Activated naive CD4-positive, alpha-beta T cell (primary cell): ENCODE results near the gene TGFB2.

Source experiments
- DNase-seq, 4 experiments: peaks; one replicate each; lab custom pipeline; 2025; lab: John Stamatoyannopoulos, UW

TGFB2 gene

DNA sequence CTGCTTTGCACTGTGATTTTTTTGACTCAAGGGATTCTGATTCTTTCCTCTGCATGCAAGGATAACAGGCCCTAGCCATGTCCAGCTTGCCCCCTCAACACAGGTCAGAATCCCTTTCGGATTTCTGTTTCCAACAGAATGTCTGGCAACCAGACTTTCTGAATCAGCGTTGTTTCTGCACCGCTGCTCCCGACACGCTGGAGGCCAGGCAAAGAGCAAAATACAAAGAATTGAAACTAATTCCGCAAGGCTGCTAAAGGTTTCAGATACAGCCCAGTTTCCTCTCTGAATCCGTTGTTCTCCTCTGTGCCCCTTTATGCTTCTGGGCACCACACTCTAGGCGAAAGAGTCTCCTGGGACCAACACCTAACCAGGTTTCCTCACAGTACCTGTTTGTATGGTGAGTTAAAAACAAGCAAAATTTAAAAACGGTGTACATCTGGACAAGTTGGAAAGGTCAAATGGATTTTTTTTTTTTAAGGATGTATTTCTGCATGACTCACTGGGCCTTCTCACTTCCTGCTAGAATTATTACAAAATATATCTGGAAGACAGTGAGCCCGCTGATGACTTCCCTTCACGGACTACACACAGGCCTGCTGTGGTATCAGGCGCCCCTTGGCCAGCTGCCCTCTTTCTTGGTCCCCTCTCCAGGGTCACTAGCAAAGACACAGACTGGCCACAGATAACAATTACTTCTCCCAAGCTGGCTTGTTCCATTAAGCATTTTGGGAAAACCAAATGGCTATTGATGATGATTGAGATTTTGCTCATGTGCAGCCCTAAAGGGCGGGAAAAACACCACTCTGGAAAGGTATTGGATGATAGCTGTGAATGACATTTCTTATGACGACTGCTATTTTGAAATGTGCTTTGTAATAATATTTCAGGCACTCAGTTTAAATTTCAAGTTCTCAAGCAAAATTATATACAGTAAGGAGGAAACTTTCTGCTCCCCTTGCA, 118.3 kb downstream of the TGFB2 start:
- no peak for DNase-seq

DNA sequence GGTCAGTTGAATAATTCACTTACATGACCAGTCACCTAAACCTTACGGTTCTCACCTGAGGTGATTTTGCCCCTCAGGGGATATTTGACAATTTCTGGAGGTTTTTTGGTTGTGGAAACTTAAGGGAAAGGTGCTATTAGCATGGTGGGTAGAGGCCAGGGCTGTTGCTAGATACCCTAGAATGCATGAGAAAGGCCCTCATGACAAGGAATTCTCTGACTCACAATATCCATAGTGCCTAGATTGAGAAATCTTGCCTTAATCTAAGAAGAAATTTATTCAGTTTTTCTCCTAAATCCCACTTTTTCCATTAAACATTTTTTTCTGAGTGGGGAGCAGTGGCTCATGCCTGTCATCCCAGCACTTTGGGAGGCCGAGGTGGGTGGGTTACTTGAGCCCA, 119.7 kb downstream of the TGFB2 start:
- no peak for DNase-seq

DNA sequence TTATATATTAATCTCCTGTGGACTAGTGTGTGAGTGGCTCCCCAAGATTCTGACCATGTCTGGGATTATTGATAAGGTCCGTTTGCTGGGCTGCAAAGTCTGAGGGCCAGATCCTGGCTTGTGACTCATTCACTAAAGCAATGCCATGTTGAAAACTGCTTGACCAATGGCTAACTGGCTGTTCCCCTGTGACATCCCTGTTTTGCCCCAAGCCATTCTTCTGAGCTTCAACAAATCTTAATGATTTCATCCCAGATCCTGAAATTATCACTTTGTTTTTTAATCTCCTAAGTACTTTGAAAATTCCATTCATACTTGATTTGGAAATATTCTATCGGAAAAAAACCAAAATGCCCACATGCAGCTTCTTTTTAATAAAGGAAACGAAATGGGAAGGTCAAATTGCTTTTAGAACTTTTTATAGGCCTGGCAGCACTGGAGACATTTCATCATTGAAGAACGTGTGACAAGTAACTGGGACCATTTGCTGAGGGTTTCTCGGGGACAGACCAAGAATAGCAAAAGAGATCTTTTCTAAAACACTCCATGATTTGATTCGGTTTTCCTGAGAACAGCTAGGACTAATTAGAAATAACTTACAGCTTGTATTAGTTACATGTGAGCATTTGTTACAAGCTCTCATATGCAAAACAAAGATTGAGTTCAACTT, 121.3 kb downstream of the TGFB2 start:
- DNase-seq: no peak

DNA sequence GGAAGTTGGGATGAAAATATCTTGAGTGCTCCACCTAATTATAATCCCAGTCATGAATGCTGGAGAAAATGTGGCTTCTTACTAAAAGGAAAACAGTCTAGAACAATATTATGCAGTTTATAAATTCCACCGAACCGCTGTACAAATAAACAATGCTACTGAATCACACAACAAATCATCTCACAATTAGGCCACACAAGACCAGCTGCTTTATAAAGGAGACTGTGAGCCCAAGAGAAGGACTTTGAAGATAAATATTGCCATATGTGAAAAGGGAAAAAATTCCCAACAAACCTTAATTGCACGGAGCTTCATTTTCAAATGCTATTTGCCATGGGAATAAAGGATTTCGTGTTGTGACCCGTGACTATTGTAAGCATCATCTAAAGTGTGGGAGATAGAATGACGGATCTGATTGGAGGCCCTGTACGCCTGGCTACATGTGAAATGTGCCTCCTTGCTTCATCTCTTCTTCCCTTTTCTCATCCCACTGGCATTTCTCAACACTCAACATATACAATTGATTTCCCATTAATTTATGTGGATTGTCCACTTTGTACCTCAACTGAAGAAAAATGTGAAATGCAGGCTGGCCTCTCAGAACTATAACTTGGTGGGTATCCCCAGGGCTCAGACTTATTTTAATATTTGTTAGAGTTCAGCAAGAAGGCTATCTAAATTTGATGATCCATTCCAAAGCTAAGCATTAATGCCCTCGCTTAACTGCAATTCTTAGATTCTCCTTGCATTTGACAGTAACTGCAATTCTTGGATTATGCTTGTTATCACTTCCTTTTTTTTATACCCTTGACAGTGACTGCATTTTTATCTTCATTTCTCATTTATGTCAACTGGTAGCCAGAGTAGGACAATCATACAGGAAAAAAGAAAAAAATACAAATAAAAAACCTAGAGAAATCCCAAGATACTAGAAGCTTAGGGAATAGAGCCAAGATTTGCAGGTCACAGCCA, 122.3 kb downstream of the TGFB2 start:
- DNase-seq: no peak

DNA sequence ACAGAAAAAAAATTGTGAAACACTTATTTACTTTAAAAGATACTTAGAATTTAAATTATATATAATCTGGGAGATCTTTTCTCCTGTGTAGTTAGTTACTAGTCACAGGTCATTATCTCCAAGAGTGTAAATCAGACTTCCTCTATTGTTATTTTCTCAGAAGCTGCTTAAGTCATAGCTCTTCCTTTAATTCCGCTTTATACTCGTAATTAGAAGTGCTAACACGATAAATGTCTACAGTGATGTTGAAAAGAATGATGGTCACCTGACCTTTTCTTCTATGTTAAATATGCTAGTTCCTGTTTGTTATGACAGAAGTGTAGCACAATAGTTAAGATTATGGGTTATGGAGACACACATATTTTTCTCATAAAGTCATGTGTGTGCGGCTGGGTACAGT, 123.6 kb downstream of the TGFB2 start:
- DNase-seq: no peak

DNA sequence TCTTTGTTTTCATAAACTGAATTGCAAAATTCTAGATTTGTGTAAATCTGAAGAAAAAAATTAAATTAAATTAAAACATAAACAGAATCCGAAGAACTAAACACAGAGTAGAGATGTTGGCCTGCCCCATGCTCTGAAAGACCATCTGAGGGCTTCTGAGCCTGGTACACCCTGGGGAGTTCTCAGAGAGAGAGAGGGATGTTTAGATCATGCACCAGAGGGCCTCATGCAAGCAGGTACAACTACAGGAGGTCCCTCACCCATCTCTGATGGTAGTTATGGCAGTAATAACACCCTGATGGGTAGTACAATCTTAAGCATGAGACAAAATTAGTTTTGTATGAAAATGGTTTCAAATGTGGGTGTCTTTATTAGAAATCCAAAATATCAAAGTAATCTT, 127.7 kb downstream of the TGFB2 start:
- DNase-seq: no peak

DNA sequence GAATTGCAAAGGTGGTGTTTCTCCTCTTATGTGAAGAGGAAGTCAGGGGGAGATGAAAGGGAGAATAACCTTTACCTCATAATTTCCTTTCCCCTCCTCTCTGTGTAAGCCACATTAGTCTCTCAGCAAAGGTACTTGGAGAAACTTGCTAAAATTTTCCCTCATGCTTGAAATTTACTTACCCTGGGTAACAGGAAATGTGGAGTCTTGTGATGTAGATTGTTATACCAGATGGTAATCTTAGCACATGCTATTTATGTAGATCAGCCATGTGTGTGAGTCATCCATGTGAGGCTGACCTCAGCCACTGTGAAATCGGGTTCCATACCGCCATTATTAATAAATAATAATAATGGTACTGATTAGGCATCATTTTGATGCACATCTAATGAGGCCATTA, 128.4 kb downstream of the TGFB2 start:
- no peak for DNase-seq

DNA sequence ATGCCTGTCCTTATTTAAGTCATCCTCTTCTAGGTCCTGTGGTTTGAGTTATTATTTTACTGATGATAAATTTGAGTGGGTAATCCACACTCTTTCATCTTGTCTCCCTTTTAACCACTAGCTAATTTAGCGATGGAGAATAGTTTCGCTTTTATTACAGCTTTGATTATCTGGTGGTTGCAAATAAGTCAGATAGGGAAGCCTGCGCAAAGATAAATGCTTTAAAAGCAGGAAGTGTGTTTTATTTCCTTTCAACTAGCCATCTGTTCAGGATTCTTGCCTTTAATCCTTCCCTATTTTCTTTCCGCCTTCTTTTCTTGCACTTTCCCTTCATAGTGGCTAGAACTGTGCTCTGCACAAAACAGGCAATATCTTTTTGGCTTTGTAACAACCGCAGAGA, 129.0 kb downstream of the TGFB2 start:
- no peak for DNase-seq

DNA sequence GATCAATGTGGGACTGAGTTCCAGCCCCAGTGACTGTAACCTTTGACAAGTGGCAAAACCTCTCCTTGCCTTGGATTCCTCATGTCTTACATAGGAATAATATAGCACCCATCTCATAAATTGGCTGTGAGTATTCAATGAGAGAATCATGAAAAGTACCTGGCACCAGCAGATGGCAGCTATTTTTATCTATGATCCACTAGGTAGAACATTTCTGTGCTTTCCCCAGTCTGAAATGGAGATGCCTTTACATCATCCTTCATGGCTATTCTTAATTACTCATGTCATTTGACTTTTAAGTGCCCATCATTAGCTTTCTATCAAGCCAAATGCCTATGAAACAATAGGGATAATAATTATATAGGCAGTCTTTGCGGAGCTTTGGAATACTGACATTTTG, 130.1 kb downstream of the TGFB2 start:
- no peak for DNase-seq

DNA sequence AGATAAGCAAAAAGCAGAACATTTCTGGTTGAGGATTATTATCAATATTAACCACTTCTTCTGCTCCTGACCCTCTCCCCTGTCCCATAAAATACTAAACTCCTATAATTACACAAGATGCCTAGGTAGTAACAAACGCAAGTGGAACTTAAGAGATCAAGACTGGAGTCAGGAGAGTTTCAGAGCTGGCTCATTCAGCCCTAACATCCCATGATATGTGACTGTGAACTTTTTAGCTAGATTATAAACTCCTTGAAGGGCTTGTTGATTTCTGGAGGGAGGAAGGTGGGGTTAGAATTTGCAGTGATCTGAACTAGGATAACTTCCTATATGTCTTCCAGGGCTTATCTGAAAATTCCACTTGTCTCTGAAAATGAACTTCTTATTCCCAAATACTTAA, 130.6 kb downstream of the TGFB2 start:
- no peak for DNase-seq

DNA sequence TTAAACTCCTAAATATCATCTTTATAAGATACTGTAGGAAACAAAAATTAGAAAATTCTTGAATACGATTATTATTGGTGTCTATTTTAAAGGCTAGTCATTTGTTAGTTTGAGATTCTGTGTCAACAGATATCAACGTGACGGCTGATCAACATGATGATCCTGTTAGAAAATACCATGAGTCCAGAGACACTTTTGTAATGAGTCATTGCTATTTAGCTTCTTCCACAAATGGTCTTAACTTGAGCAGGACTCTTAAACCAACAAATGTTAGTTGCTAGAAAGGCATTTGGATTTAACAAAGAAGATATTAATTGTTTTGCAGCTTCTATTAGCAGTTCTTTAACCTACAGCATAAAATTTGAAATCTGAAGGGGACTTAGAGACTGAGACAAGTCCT, 131.2 kb downstream of the TGFB2 start:
- no peak for DNase-seq

DNA sequence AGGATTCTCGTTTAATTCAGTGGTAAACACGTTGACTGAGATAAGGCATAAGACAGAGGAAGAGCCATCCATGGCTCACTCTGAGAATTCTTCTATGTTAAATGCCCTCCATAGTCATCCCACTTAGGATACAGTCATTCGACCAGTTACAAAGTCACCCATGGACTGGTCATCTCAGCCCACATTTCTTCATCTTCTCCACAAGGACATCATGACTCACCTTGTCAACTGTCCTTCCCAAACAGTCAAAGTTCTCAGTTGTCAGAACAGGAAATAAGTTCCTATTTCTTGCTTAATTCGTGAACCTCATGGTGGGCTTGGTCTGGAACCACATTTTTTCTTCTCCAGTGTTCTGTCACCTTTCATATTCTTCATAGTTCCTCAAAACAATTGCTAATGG, 133.2 kb downstream of the TGFB2 start:
- no peak for DNase-seq

DNA sequence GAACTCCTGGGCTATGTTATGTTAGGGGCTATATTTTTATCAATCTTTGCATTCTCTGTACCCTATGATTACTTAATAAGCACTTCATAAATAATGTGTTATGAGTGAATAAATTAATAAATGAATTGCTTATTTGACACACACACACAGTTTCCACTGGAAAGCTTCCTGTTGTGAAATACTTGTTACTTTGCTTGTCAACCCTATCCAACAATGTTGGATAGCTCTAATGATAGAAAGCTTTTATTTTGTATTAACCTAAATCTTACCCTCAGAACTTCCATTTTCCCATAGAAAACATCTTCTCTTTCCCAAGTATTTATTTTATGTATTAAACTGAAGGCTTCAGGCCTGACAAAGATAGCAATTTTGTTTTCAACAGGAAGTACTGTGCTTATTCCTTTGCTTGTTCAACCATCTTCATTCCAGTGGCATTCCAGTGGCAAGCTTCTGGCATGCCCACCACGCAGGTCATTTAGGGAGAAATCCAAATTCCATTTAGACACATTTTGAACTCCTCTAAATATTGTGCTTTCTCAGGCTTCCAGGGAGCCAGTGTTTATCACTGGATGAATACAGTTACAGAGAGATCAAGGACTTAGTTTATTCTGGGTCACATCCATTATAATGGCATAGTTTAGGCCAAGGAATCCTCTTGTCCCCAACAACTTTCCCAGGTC, 134.4 kb downstream of the TGFB2 start:
- no peak for DNase-seq

DNA sequence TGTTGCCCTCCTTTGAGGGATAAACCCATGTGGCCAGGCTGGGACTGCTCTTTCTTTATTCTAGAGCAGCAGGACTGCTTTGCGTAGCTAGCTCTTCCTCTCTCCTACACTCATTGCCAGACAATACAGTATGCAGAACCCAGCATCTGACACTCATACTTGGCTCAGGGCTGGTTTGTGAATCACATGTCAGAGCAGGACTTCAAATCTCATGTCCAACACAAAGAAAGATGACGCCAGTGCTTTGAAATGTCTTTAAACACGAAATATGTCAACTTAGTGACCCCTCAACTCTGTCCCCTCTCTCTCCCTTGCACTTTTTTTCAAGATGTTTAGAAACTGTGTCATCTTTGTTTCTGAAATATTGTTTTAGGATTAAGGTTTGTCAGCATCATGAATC, 135.0 kb downstream of the TGFB2 start:
- DNase-seq: no peak

DNA sequence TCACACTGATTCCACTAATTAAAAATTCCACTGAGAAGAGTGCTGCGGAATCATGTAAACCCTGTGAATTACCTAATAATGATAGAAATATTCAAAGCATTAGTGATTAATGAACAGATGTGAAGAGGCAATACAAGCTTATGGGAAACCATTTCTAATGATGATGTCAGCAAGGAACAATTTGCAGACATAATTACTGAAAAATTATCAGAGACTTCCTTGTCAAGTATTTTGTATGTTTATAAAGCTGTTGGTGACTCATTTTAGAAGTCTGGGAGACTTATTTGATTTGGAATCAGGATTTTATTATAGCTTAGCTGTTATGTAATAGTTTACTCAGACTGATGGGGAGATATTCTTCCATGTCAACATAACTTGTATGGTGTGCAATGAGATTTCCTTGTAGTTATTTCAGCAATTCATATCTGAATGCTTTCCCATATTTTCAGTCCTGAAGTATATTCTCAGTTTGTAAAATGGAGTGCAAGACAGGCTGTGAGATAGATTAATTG, 135.5 kb downstream of the TGFB2 start:
- DNase-seq: no peak

DNA sequence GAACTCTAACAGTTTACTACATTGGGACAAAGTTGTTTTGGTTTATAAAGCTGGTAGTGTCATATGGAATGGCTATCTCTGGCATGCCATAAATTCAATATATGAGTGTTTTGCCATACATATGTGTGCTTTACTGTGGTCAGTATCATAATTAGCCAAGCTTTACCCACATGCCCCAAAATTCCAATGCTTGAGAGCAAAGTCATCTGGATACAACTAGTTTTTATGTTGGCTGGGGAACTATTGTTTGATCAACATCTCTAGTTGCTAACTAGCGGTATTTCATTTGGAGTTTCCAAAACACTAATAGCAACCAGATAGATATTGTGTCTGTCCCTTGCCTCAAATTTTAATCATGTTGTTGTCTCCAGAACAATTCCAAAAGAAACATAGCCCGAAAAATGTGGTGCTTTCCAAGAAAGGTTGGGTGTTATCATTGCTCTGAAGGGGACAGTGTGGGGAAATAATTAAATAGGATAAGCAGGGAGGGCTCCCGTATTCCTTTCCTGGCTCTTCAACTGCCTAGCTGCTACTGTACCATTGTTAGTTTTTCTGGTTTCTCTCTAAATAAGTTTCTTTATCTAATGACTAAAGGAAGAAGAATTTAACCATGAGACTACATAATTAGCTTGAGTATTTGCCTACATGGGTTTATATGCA, 136.1 kb downstream of the TGFB2 start:
- DNase-seq: no peak

DNA sequence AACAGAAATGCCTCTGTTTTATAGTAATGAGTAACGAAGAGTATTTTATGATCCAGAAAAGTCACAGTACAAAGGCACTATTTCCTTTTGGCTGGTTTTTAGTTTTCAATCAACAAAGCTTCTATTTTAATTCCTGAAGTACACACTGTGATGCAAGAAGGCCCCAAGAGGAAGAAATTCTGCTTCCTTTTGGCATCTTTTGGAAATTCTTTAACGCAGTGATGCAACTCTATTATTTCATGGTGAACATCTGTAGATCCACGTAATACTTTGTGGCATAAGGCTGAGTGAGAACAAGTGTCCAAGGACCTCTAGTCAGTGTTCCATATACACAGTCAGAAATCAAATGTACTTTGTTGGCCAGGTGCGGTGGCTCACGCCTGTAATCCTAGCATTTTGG, 137.5 kb downstream of the TGFB2 start:
- no peak for DNase-seq

DNA sequence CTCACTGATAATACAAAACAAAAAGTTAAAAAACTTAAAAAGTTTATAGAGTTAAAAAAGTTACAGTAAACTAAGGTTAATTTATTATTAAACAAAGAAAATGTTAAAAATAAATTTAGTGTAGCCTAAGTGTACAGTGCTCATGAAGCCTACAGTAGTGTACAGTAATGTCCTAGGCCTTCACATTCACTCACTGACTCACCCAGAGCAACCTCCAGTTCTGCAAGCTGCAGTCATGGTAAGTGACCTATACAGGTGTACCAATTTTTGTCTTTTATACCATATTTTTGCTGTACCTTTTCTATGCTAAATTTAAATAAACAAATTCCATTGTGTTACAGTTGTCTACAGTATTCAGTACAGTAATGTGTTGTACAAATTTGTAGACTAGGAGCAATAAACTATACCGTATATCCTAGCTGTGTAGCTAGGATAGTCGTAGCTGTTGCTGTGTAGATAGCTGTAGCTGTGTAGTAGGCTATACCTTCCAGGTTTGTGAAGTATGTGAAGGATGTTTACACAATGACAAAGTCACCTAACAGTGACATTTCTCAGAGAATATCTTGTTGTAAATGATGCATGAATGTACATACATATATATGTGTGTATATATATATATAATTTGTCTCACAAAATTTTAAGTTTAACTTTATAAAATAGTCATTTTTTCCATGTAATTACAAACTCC, 140.2 kb downstream of the TGFB2 start:
- DNase-seq: no peak

DNA sequence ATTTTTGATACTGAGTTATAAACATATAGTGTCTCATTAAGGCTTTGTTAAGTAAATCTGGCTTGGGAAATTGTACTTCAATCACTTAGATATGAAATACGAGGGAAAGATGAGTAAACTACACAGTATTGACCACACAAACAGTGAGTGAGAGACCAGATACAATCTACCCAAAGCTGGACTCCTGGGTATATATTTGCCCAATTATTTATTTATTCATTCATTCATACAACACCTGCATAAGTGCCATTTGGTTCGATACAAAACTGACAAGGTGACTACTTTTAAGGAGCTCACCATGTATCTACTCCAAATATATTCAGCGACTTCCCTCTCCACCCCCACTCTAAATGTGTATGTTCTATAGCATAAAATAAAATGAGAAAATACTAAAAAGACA, 143.4 kb downstream of the TGFB2 start:
- no peak for DNase-seq

DNA sequence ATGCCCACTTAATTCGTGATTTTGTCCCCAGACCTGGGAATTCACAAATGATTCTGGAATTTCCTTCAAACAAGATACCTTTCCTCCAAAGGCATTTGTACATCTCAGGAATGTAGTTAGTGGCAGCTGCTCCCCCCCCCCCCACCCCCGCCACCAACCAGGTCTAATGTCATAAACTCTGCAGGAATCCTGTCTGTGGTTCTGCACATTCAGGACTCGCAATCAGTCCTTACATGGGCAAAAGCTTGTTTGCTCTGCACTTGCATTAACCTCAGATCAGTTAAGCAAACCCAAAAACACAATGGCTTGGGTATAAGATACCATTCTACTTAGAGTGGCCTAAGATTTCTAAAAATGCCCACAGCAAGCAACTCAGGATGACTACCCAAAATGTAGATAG, 143.8 kb downstream of the TGFB2 start:
- DNase-seq: no peak
